Anterior cingulate cortex (tissue), 58 donors: Measurements from ENCODE around the gene MYD88.

ENCODE experiments used
- DNase-seq, 58 donors: peaks; one replicate each; lab custom pipeline; 2025; lab: John Stamatoyannopoulos, UW

MYD88 gene

GRCh38 chr3:38138349-38139190 lies at the start of gene MYD88:
Gene MYD88, plus strand, starts transcription at chr3:38138661. Its CDS starts 40 bp downstream, at chr3:38138701.
- peak in 43 of 58 donors; percentile 13 to 71 (median 44) for DNase-seq

GRCh38 chr3:38089163-38089562 lies 49.3 kb upstream of the MYD88 start:
- DNase-seq: no peak

GRCh38 chr3:38090453-38090852 lies 48.0 kb upstream of the MYD88 start:
- DNase-seq: no peak

- DNase-seq: no peak
These were observed 43.5 kb upstream of the MYD88 start for GRCh38 chr3:38094999-38095398.

- DNase-seq: peak in 13 of 58 donors; percentile 13 to 54 (median 21)
These were observed 42.6 kb upstream of the MYD88 start for GRCh38 chr3:38095669-38096483.

GRCh38 chr3:38097446-38098375 lies 40.8 kb upstream of the MYD88 start:
- DNase-seq: peak in 21 of 58 donors; percentile 12 to 68 (median 36)

- no peak for DNase-seq
These were observed 40.1 kb upstream of the MYD88 start for GRCh38 chr3:38098376-38098723.

GRCh38 chr3:38099518-38099917 lies 38.9 kb upstream of the MYD88 start:
- DNase-seq: no peak

GRCh38 chr3:38100498-38100897 lies 38.0 kb upstream of the MYD88 start:
- no peak for DNase-seq

- DNase-seq: no peak
These were observed 36.5 kb upstream of the MYD88 start for GRCh38 chr3:38101811-38102443.

- DNase-seq: no peak
These were observed 36.0 kb upstream of the MYD88 start for GRCh38 chr3:38102444-38102814.

- DNase-seq: no peak
These were observed 32.9 kb upstream of the MYD88 start for GRCh38 chr3:38105525-38105924.

GRCh38 chr3:38107911-38108648 lies 30.4 kb upstream of the MYD88 start:
- no peak for DNase-seq

GRCh38 chr3:38108649-38109579 lies 29.5 kb upstream of the MYD88 start:
- DNase-seq: no peak

GRCh38 chr3:38109580-38110313 lies 28.7 kb upstream of the MYD88 start:
- DNase-seq: no peak

GRCh38 chr3:38110314-38111050 lies 28.0 kb upstream of the MYD88 start:
- DNase-seq: no peak

- peak in 3 of 58 donors; percentile 11 to 58 (median 17) for DNase-seq
These were observed 27.3 kb upstream of the MYD88 start for GRCh38 chr3:38111201-38111600.
